Upper lobe of left lung (tissue), 4 donors: Measurements from ENCODE around the gene CFAP92.

Source experiments
- EP300 ChIP-seq, 4 donors: sonication (generic); formaldehyde crosslinking; IDR thresholded peaks; one replicate each; pipeline ENCODE4 v1.5.1; 2017; ENCODE audit warnings: antibody characterized with exemption in 4 of 4, control low read depth in 2 of 4
- POLR2A ChIP-seq, 4 donors: fragments of 450-650 bp; IDR thresholded peaks; one replicate each; pipeline ENCODE4 v1.5.1; 2016 to 2017; ENCODE audit warnings: antibody characterized with exemption in 4 of 4, mild to moderate bottlenecking in 2 of 4
- POLR2AphosphoS5 ChIP-seq, 2 donors: sonication (generic); formaldehyde crosslinking; IDR thresholded peaks; one replicate each; pipeline ENCODE4 v1.5.1; 2017; ENCODE audit warnings: antibody characterized with exemption in 2 of 2

DNA sequence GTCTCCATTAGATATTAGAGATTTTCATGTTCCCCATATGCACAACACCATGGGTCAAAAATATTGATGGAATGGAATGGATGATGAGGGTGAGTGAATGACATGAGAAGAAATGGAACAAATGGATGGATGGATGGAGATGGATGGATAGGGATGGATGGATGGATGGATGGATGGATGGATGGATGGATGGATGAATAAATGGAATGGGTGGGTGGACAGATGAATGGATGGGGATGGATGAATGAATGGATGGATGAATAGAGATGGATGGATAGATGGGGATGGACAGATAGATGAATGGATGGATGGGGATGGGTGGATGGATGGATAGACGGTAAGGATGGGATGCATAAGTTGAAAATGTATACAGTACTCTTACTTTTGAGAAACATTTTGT is 18.6 kb downstream of the CFAP92 start:
- no peak for TF ChIP-seq POLR2A (IDR thresholded peaks at IDR 0.05)
- no peak for TF ChIP-seq POLR2AphosphoS5 (IDR thresholded peaks at IDR 0.05)
- TF ChIP-seq EP300 (IDR thresholded peaks at IDR 0.05): no peak
